ENCODE measurements around the gene WDR45B. TPM values are rescaled to one million over a fixed set of nuclear protein-coding genes. Genes with fewer than 3 reads are reported as not detected.
A peak's percentile ranks its signal among the peaks of the same experiment; 100 is the strongest.

WDR45B gene
- total and polyA plus RNA-seq, 9 donors: 43.0 to 99.3 (median 79.3) TPM

DNA sequence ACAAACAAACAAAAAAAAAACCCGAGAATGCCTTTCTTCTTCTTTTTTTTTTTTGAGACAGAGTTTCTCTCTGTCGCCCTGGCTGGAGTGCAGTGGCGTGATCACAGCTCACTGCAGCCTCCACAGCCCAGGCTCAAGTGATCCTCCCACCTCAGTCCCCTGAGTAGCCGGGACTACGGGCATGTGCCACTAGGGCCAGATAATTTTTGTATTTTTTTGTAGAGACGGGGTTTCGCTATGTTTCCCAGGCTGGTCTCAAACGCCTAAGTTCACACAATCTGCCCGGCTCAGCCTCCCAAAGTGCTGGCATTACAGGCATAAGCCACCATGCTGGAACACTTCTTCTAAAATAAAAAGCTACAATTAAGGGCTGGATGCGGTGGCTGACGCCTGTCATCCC lies 17.0 kb upstream of the WDR45B start:
- Histone ChIP-seq H3K27ac (no peak overlapping the region), H3K4me1 (ENCODE audit: insufficient read depth) (no peaks in the 10 kb centered on the region), H3K27me3 (no peaks in the 10 kb centered on the region), H3K4me3 (no peak overlapping the region), H3K9me3 (no peaks in the 10 kb centered on the region), H3K36me3 (no peaks in the 10 kb centered on the region)
- DNase-seq: peak in 1 of 5 donors; percentile 19
- intact Hi-C loops (cut with DNase I): no loop called here
- TF ChIP-seq POLR2A (IDR thresholded peaks at IDR 0.05) (no peak), EP300 (IDR thresholded peaks at IDR 0.05) (no peak)
- TF ChIP-seq, protein P1, sequence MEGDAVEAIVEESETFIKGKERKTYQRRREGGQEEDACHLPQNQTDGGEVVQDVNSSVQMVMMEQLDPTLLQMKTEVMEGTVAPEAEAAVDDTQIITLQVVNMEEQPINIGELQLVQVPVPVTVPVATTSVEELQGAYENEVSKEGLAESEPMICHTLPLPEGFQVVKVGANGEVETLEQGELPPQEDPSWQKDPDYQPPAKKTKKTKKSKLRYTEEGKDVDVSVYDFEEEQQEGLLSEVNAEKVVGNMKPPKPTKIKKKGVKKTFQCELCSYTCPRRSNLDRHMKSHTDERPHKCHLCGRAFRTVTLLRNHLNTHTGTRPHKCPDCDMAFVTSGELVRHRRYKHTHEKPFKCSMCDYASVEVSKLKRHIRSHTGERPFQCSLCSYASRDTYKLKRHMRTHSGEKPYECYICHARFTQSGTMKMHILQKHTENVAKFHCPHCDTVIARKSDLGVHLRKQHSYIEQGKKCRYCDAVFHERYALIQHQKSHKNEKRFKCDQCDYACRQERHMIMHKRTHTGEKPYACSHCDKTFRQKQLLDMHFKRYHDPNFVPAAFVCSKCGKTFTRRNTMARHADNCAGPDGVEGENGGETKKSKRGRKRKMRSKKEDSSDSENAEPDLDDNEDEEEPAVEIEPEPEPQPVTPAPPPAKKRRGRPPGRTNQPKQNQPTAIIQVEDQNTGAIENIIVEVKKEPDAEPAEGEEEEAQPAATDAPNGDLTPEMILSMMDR (IDR thresholded peaks at IDR 0.05): no peak
- 87 to 93% (median 88%) methylated on average over 11 of the region's 11 CpGs for WGBS, 3 donors

GRCh38 chr17:82664701-82665182 lies 16.5 kb upstream of the WDR45B start:
- Histone ChIP-seq H3K4me1 (ENCODE audit: insufficient read depth) (no peaks in the 10 kb centered on the region), H3K27me3 (no peaks in the 10 kb centered on the region), H3K36me3 (no peaks in the 10 kb centered on the region), H3K9me3 (no peaks in the 10 kb centered on the region), H3K27ac (no peak overlapping the region), H3K4me3 (no peak overlapping the region)
- TF ChIP-seq EP300 (IDR thresholded peaks at IDR 0.05) (no peak), POLR2A (IDR thresholded peaks at IDR 0.05) (no peak)
- WGBS, 3 donors: 88 to 91% (median 90%) methylated on average over 18 to 22 of the region's 22 CpGs
- intact Hi-C loops (cut with DNase I): no loop called here
- peak in 1 of 5 donors; percentile 23 for DNase-seq

- no peak overlapping the region for H3K27ac ChIP-seq
- no peaks in the 10 kb centered on the region for H3K4me1 ChIP-seq (ENCODE audit: insufficient read depth)
- H3K9me3 ChIP-seq: no peaks in the 10 kb centered on the region
- WGBS, 3 donors: 93 to 96% (median 94%) methylated on average over 15 to 17 of the region's 17 CpGs
- DNase-seq: peak in 1 of 5 donors; percentile 37
- no peak overlapping the region for H3K4me3 ChIP-seq
- intact Hi-C loops (cut with DNase I): no loop called here
- TF ChIP-seq, protein P1 (IDR thresholded peaks at IDR 0.05): no peak
- TF ChIP-seq POLR2A (IDR thresholded peaks at IDR 0.05): no peak
- no peak for TF ChIP-seq EP300 (IDR thresholded peaks at IDR 0.05)
- no peaks in the 10 kb centered on the region for H3K27me3 ChIP-seq
- H3K36me3 ChIP-seq: no peaks in the 10 kb centered on the region
Observed at GRCh38 chr17:82664276-82664575, 16.0 kb upstream of the WDR45B start.

GRCh38 chr17:82663381-82664275 lies 15.4 kb upstream of the WDR45B start:
- peak in 1 of 5 donors; percentile 40 for DNase-seq
- no peak overlapping the region for H3K4me3 ChIP-seq
- H3K36me3 ChIP-seq: no peaks in the 10 kb centered on the region
- intact Hi-C loops (cut with DNase I): no loop called here
- no peaks in the 10 kb centered on the region for H3K9me3 ChIP-seq
- no peak overlapping the region for H3K27ac ChIP-seq
- no peak for TF ChIP-seq EP300 (IDR thresholded peaks at IDR 0.05)
- TF ChIP-seq, protein P1 (IDR thresholded peaks at IDR 0.05): no peak
- no peak for TF ChIP-seq POLR2A (IDR thresholded peaks at IDR 0.05)
- WGBS, 3 donors: 86 to 90% (median 87%) methylated on average over 29 to 39 of the region's 39 CpGs
- H3K4me1 ChIP-seq (ENCODE audit: insufficient read depth): no peaks in the 10 kb centered on the region
- no peaks in the 10 kb centered on the region for H3K27me3 ChIP-seq

DNA sequence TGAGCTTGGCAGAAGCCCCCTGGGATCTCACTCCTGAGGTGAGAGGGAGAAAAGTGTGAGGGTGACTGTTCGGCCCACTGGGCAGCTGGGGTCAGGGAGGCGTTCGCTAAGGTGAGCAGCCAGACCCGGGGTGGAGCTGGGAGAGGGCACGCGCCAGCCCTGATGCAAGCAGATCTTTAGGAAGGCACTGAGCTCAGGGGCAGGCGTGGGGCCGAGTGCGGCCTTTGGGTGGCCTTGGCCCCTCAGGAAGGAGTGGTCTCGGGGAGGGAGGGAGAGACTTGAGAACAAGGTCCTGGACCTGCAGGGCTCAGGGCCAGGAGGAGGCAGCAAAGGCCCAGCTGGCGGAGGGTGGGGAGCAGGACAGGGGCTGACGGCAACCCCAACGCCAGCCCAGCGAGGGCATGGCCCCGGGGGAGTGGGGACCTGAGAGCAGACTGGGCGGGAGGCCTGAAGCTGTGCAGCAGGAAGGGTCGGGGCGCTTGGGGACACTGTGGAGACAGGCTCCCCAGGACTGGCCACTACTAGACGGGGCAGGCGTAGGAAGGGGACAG lies 14.5 kb upstream of the WDR45B start:
- Histone ChIP-seq H3K9me3 (no peaks in the 10 kb centered on the region), H3K27ac (no peak overlapping the region), H3K36me3 (no peaks in the 10 kb centered on the region), H3K27me3 (no peaks in the 10 kb centered on the region), H3K4me3 (no peak overlapping the region), H3K4me1 (ENCODE audit: insufficient read depth) (no peaks in the 10 kb centered on the region)
- intact Hi-C loops (cut with DNase I): no loop called here
- TF ChIP-seq POLR2A (IDR thresholded peaks at IDR 0.05) (no peak), EP300 (IDR thresholded peaks at IDR 0.05) (no peak)
- TF ChIP-seq, protein P1 (IDR thresholded peaks at IDR 0.05): no peak
- WGBS, 3 donors: 70 to 78% (median 72%) methylated on average over 20 of the region's 20 CpGs
- peak in 2 of 5 donors; percentile 30 to 60 for DNase-seq

Data from ovary (tissue), 9 donors.